Fibroblast of peridontal ligament (primary cell): Measurements from ENCODE around the gene LRRC41.
A peak's percentile ranks its signal among the peaks of the same experiment; 100 is the strongest.
"Not testable (repeated sequence)": the region's sequence is repeated elsewhere in the genome, so short reads cannot be mapped to it uniquely, and the experiment has no call there.

Experiments
- DNase-seq: peaks from one replicate; pipeline ENCODE4 v3.0.0-alpha.2; 2010; ENCODE audit errors: extremely low read depth

The LRRC41 gene

GRCh38 chr1:46303038-46303871 lies at the start of gene LRRC41, which contains the start of gene UQCRH:
Gene LRRC41 (minus strand): TSS chr1:46303616. CDS start chr1:46303322, 294 bp downstream.
Gene UQCRH (plus strand): TSS chr1:46303698. CDS start chr1:46303767, 69 bp downstream.
- peak; percentile 98 for DNase-seq

DNA sequence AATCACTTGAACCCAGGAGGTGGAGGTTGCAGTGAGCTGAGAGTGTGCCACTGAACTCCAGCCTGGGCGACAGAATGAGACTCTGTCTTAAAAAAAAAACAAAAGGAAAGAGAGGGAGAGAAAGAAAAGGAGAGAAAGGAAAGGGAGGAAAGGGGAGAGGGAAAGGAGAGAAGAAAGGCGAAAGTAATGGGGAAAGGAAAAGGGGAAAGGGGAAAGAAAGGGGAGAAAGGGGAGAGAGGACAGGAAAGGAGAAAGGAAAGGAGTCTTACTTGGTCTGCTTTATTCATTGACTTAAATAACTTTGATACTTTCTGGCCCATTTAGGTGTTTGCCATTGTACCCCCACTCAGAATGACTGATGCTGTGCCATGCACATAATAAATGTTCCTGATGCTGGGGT lies 48.9 kb upstream of the LRRC41 start:
- no peak for DNase-seq

GRCh38 chr1:46345281-46345680 lies 41.9 kb upstream of the LRRC41 start:
- DNase-seq: no peak

DNA sequence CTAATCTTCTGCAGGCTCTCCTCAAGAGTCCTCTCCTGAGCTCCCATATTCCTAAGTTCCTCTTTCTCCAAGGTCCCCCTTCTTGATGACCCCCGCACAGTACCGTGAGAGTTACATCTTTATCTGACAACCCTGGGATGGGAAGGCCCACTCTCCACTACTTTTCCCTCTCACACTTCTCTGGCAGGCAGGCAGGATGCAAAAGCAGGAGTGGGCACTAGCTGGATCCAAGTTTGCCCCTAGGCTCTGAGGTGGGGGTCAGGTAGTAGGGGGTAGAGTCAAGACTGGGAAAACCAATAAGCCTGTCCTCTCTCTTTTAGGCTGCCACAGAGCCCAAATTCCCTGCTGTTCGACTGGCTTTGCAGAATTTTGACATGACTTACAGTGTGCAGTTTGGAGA lies 41.1 kb upstream of the LRRC41 start:
- no peak for DNase-seq

DNA sequence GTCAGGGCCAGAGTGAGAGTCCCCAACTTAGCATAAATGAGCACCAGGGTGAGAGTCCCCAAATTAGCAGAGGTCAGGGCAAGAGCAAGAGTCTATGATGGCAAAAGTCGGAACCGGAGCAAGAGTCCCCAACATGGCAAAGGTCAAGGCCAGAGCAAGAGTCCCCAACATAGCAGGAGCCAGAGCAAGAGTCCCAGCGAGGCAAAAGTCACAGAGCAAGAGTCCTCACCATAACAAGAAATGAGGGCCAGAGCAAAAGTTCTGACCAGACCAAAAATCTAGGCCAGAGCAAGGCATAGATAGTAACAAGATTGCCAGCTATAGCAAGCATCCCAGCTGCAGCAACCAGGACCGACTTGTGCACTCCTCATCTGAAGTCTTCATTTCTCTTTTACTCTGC lies 40.3 kb upstream of the LRRC41 start:
- DNase-seq: no peak

GRCh38 chr1:46343351-46343695 lies 39.9 kb upstream of the LRRC41 start:
- DNase-seq: no peak

GRCh38 chr1:46342677-46343350 lies 39.4 kb upstream of the LRRC41 start:
- DNase-seq: no peak

DNA sequence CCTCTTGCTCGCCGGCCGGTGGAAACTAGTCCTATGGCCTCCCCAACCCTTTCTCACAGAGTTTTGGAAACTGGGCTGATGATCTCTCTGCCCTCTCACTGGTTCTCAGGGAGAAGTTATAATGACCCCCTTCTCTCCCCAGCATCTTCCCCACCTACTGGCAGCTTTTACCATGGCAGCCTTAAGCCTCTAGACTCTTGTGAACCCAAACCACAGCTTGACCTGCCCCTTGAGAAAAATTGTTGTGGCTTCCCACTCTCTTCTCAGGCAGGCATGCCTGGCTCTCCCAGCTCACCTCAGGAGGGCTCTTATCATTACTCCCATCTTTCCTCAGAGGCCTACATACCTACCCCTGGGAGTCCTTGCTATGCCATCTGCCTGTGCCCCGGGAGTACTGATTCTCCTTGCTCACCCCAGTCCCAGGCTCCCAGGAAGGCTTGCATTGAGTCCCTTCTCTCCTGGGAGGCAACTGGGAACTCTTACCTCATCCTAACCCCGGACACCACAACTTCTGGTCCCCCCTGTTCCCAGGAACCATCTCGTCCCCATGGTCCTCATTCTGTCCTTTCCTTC lies 38.8 kb upstream of the LRRC41 start:
- peak; percentile 36 for DNase-seq

- no peak for DNase-seq
These were observed 38.0 kb upstream of the LRRC41 start for GRCh38 chr1:46341222-46342083.

- DNase-seq: peak; percentile 98
These were observed 37.2 kb upstream of the LRRC41 start, which contains the start of gene NSUN4 for GRCh38 chr1:46340404-46341221. Gene NSUN4 (plus strand): TSS chr1:46340807. CDS start chr1:46340827, 20 bp downstream.

DNA sequence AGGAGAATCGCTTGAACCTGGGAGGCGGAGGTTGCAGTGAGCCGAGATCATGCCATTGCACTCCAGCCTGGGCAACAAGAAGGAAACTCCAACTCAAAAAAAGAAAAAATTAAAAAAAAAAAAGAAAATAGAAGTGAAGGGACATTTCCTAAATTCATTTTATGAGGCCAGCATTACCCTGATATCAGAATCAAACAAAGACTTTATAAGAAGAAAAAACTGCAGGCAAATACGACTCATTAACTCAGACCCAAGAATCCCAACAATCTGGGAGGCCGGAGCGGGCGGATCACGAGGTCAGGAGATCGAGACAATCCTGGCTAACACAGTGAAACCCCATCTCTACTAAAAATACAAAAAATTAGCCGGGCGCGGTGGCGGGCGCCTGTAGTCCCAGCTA lies 34.0 kb upstream of the LRRC41 start:
- DNase-seq: not testable (repeated sequence)

DNA sequence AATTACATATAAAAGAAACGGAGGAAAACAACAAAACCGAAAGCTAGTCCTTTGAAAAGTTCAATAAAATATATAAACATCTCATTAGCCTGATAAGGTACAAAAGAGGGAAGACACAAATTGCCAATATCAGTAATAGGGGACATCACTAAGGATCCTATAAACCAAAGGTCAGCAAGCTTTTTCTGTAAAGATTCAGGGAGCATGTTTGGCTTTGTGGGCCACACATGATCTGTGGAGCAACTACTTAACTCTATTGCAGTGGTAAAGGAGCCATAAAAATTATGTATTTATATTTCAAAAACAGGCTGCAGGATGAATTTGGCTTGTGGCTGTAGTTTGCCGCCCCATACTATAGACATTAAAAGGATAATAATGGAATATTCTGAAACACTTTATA lies 31.7 kb upstream of the LRRC41 start:
- no peak for DNase-seq

- no peak for DNase-seq
These were observed 30.6 kb upstream of the LRRC41 start for GRCh38 chr1:46334030-46334384.

GRCh38 chr1:46333300-46334029 lies 30.0 kb upstream of the LRRC41 start:
- peak; percentile 39 for DNase-seq

DNA sequence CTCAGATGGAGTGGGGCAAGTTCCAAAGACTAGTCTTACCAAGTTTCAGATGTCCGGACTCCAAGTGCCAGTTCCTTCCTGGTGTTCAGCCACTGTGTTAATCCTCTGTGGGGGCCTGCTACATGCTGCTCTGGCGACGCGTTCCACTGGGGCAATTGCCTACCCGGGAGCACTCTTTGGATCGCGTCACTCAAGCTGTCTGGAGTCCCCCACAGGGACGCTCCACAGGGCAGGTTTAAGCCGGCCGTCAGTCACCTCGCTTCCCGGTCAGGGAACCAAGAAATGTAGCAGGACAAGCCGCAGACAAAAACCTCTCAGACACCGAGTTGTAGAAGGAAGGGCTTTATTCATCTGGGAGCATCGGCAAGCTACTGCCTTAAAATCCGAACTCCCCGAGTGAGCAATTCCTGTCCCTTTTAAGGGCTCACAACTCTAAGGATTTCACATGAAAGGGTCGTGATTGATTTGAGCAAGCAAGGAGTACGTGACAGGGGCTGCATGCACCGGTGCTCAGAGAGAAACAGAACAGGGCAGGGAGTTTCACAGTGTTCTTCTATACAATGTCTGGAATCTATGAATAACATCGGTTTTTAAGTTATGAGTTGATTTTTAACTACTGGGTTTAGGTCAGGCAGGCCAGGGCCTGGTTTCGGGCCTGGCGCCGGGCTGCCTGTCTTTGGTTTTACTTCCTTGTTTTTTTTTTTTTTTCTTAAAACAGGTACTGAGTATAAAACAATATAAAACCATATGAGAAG lies 28.5 kb upstream of the LRRC41 start:
- DNase-seq: not testable (repeated sequence)

- not testable (repeated sequence) for DNase-seq
These were observed 27.0 kb upstream of the LRRC41 start for GRCh38 chr1:46330381-46330780.

DNA sequence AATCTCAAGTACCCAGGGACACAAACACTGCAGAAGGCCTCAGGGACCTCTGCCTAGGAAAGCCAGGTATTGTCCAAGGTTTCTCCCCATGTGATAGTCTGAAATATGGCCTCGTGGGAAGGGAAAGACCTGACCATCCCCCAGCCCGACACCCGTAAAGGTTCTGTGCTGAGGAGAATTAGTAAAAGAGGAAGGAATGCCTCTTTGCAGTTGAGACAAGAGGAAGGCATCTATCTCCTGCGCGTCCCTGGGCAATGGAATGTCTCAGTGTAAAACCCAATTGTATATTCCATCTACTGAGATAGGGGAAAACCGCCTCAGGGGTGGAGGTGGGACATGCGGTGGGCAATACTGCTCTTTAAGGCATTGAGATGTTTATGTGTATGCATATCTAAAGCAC lies 26.4 kb upstream of the LRRC41 start:
- not testable (repeated sequence) for DNase-seq

DNA sequence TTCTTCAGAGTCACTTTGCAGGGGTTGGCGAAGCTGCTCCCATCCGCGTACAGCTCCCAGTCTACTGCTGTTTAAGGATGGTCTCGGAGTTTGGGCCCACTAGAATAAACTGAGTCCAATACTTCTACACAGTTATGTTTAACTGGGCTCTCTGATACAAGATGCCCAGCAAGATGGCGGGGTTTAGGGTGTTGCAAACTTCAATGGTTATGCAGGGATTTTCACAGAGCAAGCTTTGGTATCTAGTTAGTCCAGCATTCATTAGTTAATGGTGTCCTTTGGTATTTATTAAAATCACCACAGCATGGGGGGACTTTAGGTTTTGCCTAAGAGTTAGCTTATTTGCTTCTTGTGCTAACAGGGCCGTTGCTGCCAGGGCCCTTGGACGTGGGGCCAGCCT lies 24.8 kb upstream of the LRRC41 start:
- DNase-seq: not testable (repeated sequence)

DNA sequence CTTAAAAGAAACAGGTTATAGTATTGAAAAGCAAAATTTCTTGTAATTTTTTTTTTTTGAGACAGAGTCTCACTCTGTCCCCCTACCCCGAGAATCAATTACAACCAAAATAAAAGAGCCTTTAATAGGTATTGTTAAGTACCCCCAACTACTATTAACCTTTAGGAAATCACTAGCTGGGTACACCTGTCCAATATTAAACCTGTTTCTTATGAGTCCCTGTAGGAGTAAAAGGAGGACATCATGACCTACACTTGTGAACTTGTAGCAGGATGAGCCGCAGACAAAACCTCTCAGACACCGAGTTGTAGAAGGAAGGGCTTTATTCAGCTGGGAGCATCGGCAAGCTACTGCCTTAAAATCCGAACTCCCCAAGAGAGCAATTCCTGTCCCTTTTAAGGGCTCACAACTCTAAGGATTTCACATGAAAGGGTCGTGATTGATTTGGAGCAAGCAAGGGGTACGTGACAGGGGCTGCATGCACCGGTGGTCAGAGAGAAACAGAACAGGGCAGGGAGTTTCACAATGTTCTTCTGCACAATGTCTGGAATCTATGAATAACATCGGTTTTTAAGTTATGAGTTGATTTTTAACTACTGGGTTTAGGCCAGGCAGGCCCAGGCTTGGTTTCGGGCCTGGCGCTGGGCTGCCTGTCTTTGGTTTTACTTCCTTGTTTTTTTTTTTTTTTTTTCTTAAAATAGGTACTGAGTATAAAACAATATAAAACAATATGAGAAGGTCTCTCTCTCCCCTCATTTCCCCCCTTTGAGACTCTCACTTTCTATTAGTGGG lies 22.1 kb upstream of the LRRC41 start:
- DNase-seq: not testable (repeated sequence)
